GM19467 (cell line): ENCODE measurements around the gene SLC4A1.

Experiments used
- ATAC-seq: cut with Tn5 transposase; IDR thresholded peaks from one replicate; pipeline ENCODE4 v1.9.1; 2021; ENCODE audit warnings: mild to moderate bottlenecking, moderate library complexity; ENCODE audit not compliant: unreplicated experiment

Gene SLC4A1

DNA sequence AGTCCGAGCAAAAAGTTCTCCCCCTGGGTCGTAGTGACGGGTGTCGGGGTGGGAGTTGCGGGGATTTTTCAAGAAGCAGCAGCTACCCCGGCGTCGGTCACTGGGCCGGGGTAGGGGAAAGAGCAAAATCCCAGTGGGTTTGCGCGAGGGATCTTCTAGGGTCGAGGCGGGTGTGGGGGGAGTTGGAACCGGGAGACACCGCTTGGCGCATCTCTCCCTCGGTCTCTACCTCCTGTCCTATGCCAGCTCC, 46.1 kb downstream of the SLC4A1 start:
- ATAC-seq: no peak

DNA sequence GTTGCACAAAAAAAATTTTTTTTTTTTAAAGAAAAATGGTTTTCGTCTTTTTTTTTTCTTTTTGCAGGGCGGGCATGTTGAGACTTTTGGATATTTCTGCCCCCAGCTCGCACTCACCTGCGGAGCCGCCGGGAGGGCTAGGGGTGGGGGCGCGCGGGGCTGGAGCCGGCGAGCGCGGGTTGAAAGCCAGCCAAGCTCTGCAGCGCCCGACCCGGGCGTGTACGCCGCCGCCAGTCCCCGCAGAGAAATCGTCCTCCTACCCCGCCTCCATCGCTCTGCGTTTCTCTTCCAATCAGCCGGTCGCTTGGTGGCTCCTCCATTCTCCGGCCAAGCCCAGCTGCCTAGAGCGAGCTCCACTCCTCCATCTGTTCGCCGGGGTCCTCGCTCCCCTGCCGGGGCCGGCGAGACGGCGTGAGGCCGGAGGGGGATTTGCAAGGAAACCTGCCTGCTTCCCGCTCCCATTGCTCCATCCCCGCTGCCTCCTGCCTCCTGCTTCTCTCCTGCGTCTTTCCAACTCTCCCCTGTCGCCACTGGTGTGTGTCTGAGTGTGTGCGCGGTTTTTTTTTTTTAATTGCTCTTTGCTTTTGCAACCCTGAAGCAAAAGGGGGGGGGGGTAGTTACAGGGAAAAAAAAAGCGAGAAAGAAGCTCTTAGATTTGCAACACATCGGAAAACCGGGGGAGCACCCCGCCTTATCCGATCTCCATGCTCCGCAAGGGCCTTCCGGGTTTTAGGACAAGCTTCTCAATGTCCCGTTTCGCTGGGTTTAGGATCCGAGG, 46.7 kb downstream of the SLC4A1 start:
- ATAC-seq: no peak

- peak; percentile 2 for ATAC-seq
These were observed 47.5 kb downstream of the SLC4A1 start for GRCh38 chr17:44220213-44221083.

- ATAC-seq: peak; percentile 5
These were observed 48.2 kb downstream of the SLC4A1 start, which contains the start of gene UBTF for GRCh38 chr17:44219616-44220212. Gene UBTF (minus strand): TSS chr17:44219675. CDS start chr17:44218229, 1,446 bp downstream.

GRCh38 chr17:44219108-44219615, 48.8 kb downstream of the SLC4A1 start:
- ATAC-seq: peak; percentile 35

DNA sequence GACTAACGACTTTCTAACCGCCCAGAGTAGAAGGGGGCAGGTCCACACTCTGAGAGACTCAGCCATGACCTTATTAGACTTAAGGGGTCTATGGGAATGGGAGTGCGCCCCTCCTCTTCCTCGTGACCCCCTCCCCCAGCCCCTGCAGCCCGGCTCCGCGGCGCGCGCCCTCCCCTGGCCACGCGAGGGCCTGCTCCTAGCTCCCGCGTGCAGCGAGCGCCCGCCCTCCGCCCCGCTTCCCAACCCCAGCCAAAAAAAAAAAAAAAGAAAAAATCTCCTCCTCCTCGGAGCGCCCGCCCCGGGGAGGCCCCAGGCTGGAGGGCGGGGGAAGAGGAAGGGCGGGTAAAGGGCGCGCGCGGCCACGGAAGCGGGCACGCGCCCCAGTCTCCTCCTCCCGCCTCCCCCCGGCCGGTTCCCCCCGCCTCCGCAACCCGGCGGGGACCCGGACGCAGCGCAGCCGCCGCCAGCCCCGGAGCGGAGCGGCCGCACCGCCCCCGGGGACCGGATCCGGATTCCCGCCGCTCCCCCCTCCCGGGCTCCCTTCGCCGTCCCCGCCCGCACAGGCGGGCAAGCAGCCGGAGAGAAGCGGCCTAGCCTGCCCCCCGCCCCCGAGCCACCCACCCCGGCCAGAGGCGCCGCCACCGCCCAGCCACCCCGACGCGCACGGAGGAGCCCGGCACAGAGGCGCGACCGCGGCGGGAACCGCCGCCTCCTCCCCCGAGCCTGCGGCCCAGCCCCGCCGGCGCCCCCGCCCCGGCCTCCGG, 49.4 kb downstream of the SLC4A1 start:
- peak; percentile 29 for ATAC-seq

DNA sequence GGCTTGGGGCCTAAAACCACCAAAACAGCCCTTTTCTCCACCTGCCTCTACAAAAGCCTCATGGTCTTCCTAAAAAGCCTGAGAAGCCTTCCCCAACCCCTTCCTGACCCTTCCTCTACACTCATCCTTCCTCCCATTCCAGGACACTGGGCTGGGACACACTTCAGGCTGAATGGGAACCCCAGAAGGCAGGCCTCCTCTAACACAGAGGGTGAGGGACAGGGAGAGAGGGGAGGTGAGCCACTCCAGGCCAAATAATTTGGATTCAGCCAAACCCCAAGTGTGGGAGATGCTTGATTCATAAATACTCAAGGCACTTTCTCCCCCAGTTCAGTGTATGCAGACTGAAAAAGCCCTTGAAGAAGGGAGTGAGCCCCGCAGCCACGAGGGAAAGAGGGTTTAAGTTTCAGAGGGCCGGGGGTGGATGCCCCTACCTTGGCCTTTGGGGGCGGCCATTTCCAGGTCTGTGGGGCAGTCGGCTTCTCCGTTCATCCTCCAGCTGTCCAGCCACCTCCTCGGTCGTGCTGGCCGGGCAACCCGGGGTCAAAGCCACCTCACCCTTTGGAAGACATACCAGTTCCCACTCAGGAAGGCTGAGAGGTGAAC, 50.1 kb downstream of the SLC4A1 start:
- ATAC-seq: no peak

GRCh38 chr17:44216694-44217093, 51.2 kb downstream of the SLC4A1 start:
- ATAC-seq: no peak

- no peak for ATAC-seq
These were observed 51.8 kb downstream of the SLC4A1 start for GRCh38 chr17:44216173-44216572.

DNA sequence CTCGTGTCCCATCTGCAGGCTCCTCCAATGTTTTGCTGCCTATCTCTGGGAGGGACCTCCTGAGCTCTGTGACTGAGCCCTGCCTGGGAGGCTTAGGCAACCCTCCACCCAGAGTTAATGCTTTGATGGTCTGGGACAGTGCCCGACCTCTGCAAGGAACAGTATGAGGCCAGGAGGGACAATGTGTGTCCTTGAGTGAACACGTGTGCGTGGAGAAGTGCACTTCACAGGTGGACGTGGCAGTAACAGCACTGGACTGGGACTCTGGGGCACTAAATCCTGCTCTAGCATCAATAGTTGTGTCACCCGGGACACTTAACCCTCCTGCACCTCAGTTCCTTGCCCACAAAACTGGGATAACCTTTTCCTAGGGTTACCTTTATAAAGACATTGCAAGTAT, 53.0 kb downstream of the SLC4A1 start:
- ATAC-seq: no peak

- ATAC-seq: no peak
These were observed 53.8 kb downstream of the SLC4A1 start for GRCh38 chr17:44214230-44214494.

GRCh38 chr17:44213403-44214229, 54.3 kb downstream of the SLC4A1 start:
- no peak for ATAC-seq

DNA sequence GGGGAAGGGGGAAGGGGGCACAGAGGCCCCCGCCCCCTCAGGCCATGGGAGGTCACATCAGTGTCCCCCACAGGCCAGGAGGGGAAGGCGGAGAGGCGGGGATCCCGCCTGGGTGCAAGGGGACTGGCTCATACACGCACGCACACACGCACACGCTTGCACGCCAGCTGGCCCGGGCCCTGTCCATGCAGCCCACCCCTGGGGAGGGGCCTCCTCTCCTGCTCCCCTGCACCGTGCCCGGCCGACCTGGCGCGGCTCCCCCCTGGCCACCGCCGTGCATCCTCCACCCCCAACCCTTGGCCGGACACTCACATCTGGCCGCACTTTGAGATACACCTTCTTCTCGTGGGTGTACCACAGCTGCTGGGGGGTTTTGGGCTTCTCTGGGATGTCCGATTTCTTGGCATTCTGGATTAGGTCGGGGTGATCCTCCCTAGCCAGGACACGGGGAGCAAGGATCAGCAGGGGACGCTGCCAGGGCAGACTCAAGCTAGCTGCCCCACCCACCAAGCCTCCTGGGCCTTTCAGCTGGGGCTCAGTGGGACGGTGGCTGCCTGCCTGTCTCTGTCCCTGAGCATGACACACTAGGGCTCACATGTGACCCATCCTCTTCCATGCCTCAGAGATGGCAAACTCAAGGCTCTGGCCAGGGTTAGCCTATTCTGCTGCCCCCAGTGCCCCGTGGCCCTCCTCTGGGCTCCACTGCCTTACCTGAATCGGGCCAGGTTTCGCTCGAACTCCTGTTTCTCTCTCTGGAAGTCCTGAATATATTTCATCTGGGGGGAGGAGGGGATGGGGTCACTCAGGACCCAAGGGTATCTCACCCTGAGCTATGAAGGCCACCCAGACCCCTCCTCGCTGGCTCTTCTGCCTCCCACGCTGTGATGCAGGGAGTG, 55.2 kb downstream of the SLC4A1 start:
- ATAC-seq: no peak

- no peak for ATAC-seq
These were observed 56.4 kb downstream of the SLC4A1 start for GRCh38 chr17:44211281-44212265.

DNA sequence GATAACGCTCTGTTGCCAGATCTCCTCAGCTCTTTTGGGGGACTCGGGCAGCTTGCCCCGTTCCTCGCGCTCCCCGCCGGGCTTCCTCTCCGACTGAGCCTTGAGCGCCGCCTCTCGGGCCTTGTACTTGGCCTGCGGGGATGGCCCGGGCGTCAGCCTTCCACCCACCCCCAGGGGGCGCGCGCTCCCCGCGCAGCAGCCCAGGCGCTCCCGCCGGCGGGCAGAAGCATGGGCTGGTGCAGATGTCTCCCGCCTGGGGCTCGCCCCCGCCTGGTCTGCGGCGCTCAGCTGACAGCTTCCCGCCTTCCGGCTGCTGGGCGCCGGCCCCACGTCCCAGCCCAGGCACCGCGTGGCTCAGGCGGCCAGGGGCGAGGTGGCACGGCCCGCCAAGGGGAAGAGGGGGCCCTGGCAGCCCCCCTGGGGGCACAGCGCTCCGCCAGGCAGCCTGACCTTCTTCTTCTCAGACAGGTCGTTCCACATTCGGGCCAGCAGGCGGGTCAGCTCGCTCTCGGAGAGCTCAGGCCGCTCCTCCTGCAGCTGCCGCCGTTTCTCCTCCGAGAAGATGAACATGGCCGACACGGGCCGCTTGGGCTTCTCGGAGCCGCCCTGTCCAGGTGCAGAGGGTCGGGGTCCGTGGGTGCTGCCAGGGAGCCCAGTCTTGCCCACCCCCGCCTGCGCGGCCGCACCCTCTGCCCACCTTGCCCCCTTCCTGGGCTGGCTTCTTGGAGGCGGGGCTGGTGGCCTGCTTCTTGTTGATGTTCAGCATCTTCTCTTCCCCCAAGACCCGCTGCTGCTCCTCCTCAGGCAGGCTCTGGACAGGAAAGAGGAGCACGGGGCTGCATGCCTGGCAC, 57.4 kb downstream of the SLC4A1 start:
- peak; percentile 78 for ATAC-seq

- no peak for ATAC-seq
These were observed 58.1 kb downstream of the SLC4A1 start for GRCh38 chr17:44209786-44210341.
